Measurements from ENCODE around the gene SLC24A3.

The SLC24A3 gene

DNA sequence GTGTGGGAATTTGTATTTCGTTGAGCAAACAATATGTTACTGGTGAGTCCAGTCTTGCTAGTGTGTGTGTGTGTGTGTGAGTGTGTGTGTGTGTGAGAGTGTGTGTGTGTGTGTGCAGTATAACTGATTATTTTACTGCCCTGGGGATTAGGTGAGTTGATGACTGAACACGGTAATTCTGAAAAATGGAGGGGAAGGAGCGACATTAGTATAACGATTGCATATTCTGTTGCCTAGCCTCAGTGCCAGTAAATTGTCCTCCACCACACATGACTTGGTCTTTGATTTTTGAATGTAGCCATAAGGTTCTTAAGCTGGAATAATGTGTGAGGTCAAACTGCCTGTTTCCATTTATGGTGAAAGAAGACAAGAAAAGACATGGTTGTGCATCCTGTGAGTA lies 121.1 kb downstream of the SLC24A3 start:
- H3K4me2 ChIP-seq (ENCODE audit: low read length): no peak overlapping the region
- H3K27me3 ChIP-seq (ENCODE audit: control insufficient read depth, low read length): no peaks in the 10 kb centered on the region
- H3K27ac ChIP-seq (ENCODE audit: low read depth, low read length): no peak overlapping the region
- H3K4me3 ChIP-seq (ENCODE audit: low read length): no peak overlapping the region
- TF ChIP-seq, protein P1, sequence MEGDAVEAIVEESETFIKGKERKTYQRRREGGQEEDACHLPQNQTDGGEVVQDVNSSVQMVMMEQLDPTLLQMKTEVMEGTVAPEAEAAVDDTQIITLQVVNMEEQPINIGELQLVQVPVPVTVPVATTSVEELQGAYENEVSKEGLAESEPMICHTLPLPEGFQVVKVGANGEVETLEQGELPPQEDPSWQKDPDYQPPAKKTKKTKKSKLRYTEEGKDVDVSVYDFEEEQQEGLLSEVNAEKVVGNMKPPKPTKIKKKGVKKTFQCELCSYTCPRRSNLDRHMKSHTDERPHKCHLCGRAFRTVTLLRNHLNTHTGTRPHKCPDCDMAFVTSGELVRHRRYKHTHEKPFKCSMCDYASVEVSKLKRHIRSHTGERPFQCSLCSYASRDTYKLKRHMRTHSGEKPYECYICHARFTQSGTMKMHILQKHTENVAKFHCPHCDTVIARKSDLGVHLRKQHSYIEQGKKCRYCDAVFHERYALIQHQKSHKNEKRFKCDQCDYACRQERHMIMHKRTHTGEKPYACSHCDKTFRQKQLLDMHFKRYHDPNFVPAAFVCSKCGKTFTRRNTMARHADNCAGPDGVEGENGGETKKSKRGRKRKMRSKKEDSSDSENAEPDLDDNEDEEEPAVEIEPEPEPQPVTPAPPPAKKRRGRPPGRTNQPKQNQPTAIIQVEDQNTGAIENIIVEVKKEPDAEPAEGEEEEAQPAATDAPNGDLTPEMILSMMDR (IDR thresholded peaks at IDR 0.05; ENCODE audit: low read depth, low read length, poor library complexity, severe bottlenecking): no peak
- no peak for TF ChIP-seq EZH2phosphoT487 (IDR thresholded peaks at IDR 0.05; ENCODE audit: borderline replicate concordance, low read length)
- H3K9me2 ChIP-seq (replicated peaks; ENCODE audit: control insufficient read depth, low read length): no peaks in the 10 kb centered on the region
- no peaks in the 10 kb centered on the region for H3K4me1 ChIP-seq (ENCODE audit: control insufficient read depth, low read length)
- no peaks in the 10 kb centered on the region for H3K36me3 ChIP-seq (ENCODE audit: control insufficient read depth, low read length)
- no peaks in the 10 kb centered on the region for H3K9me3 ChIP-seq (ENCODE audit: control insufficient read depth, insufficient read depth, low read length)
- no peaks in the 10 kb centered on the region for H3K79me2 ChIP-seq (ENCODE audit: control insufficient read depth, low read length)
- no peaks in the 10 kb centered on the region for H3F3A ChIP-seq (ENCODE audit: control insufficient read depth, insufficient read depth)
- H4K20me1 ChIP-seq (ENCODE audit: control insufficient read depth, insufficient read depth, low read depth, low read length): no peaks in the 10 kb centered on the region

DNA sequence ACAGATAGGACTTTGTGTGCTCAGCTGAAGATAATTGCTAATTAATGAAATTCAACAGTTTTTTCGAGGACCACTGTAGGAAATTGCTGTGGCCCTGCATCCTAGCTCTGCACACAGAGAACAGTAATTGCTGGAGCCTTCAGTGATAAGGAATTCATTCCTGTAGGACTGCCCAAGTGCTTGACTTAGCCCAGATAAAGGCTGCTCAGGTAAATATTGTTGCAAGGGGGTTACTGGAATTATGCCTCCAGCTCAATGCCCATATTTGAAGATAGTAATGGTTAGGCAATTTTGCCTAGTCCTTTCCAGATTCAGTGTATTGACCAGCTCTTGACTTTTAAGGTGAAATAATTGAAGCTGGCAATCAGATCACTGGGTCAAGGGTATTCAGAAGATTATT lies 122.9 kb downstream of the SLC24A3 start:
- H3K27ac ChIP-seq (ENCODE audit: low read depth, low read length): no peak overlapping the region
- no peaks in the 10 kb centered on the region for H3K4me1 ChIP-seq (ENCODE audit: control insufficient read depth, low read length)
- H3K4me3 ChIP-seq (ENCODE audit: low read length): no peak overlapping the region
- H3K9me2 ChIP-seq (replicated peaks; ENCODE audit: control insufficient read depth, low read length): no peaks in the 10 kb centered on the region
- no peaks in the 10 kb centered on the region for H3K27me3 ChIP-seq (ENCODE audit: control insufficient read depth, low read length)
- H3K36me3 ChIP-seq (ENCODE audit: control insufficient read depth, low read length): no peaks in the 10 kb centered on the region
- H3K79me2 ChIP-seq (ENCODE audit: control insufficient read depth, low read length): no peaks in the 10 kb centered on the region
- no peaks in the 10 kb centered on the region for H3K9me3 ChIP-seq (ENCODE audit: control insufficient read depth, insufficient read depth, low read length)
- TF ChIP-seq, protein P1 (IDR thresholded peaks at IDR 0.05; ENCODE audit: low read depth, low read length, poor library complexity, severe bottlenecking): no peak
- TF ChIP-seq EZH2phosphoT487 (IDR thresholded peaks at IDR 0.05; ENCODE audit: borderline replicate concordance, low read length): no peak
- H4K20me1 ChIP-seq (ENCODE audit: control insufficient read depth, insufficient read depth, low read depth, low read length): no peaks in the 10 kb centered on the region
- no peak overlapping the region for H3K4me2 ChIP-seq (ENCODE audit: low read length)
- no peaks in the 10 kb centered on the region for H3F3A ChIP-seq (ENCODE audit: control insufficient read depth, insufficient read depth)

DNA sequence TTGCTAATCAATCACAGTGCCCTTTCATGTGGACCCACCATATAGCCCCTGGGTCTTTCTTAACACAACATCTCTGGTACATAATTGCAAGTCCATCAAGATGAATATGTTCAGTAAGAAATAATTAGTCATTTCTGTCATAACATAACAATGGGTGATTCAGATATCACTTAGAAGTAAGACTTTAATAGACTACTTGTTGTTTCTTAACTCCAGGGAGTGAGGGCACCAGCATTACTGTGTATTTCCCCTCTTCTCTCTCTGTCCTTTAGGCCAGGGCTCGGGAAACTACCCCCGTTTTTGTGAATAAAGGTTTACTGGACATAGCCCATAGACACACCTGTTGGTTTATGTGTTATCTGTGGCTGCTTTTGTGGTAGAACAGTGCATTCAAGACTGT lies 123.5 kb downstream of the SLC24A3 start:
- H3K4me3 ChIP-seq (ENCODE audit: low read length): no peak overlapping the region

More for the DNA sequence above, 123.5 kb downstream of the SLC24A3 start:
- no peak overlapping the region for H3K27ac ChIP-seq (ENCODE audit: low read depth, low read length)
- H3K36me3 ChIP-seq (ENCODE audit: control insufficient read depth, low read length): no peaks in the 10 kb centered on the region
- H3K79me2 ChIP-seq (ENCODE audit: control insufficient read depth, low read length): no peaks in the 10 kb centered on the region
- H3F3A ChIP-seq (ENCODE audit: control insufficient read depth, insufficient read depth): no peaks in the 10 kb centered on the region
- TF ChIP-seq, protein P1 (IDR thresholded peaks at IDR 0.05; ENCODE audit: low read depth, low read length, poor library complexity, severe bottlenecking): no peak
- TF ChIP-seq EZH2phosphoT487 (IDR thresholded peaks at IDR 0.05; ENCODE audit: borderline replicate concordance, low read length): no peak
- no peaks in the 10 kb centered on the region for H3K9me3 ChIP-seq (ENCODE audit: control insufficient read depth, insufficient read depth, low read length)
- no peaks in the 10 kb centered on the region for H4K20me1 ChIP-seq (ENCODE audit: control insufficient read depth, insufficient read depth, low read depth, low read length)
- H3K4me2 ChIP-seq (ENCODE audit: low read length): no peak overlapping the region
- no peaks in the 10 kb centered on the region for H3K4me1 ChIP-seq (ENCODE audit: control insufficient read depth, low read length)
- H3K9me2 ChIP-seq (replicated peaks; ENCODE audit: control insufficient read depth, low read length): no peaks in the 10 kb centered on the region
- H3K27me3 ChIP-seq (ENCODE audit: control insufficient read depth, low read length): no peaks in the 10 kb centered on the region

All from DOHH2 (cell line).